Measurements from ENCODE around the gene C9orf72. TPM values are rescaled to one million over a fixed set of nuclear protein-coding genes. Genes with fewer than 3 reads are reported as not detected.

The C9orf72 gene
- total RNA-seq, 1 experiment from 2014 or later = 4.9 TPM

GRCh38 chr9:27560457-27560856 lies 12.8 kb downstream of the C9orf72 start:
- Histone ChIP-seq H3K36me3 (ENCODE audit: low read depth) (no peaks in the 10 kb centered on the region), H3F3A (ENCODE audit: insufficient read depth, low read depth) (no peaks in the 10 kb centered on the region), H3K4me2 (no peak overlapping the region), H3K79me2 (ENCODE audit: low read depth) (no peaks in the 10 kb centered on the region), H4K20me1 (ENCODE audit: insufficient read depth) (no peaks in the 10 kb centered on the region), H2AFZ (no peak overlapping the region), H3K4me1 (replicated peaks; ENCODE audit: insufficient read depth) (0 out of 2 replicates have a peak, but pooled peaks cover 6% of the 10 kb centered on the region), H3K27ac (no peak overlapping the region), H3K9me2 (ENCODE audit: insufficient read depth) (no peaks in the 10 kb centered on the region), H3K9me3 (ENCODE audit: insufficient read depth, low read depth) (no peaks in the 10 kb centered on the region), H3K27me3 (ENCODE audit: insufficient read depth, low read depth) (no peaks in the 10 kb centered on the region), H3K4me3 (no peak overlapping the region)
- no peak for DNase-seq
- no TSS peak for BruUV-seq (replicated peaks)
- ChIA-PET CTCF (no interaction called here), POLR2A (ENCODE audit: unreplicated experiment) (no interaction called here)
- no peak for TF ChIP-seq CTCF (conservative IDR thresholded peaks at IDR 0.05)
- TF ChIP-seq EZH2 (IDR thresholded peaks at IDR 0.05; ENCODE audit: low read depth) = no peak
- intact Hi-C loops (cut with micrococcal nuclease; ENCODE audit: unreplicated experiment) = no loop called here

- Histone ChIP-seq H3K4me2 (no peak overlapping the region), H3K27me3 (ENCODE audit: insufficient read depth, low read depth) (no peaks in the 10 kb centered on the region), H3K79me2 (ENCODE audit: low read depth) (no peaks in the 10 kb centered on the region), H4K20me1 (ENCODE audit: insufficient read depth) (no peaks in the 10 kb centered on the region), H3K9me2 (ENCODE audit: insufficient read depth) (no peaks in the 10 kb centered on the region), H3K36me3 (ENCODE audit: low read depth) (no peaks in the 10 kb centered on the region), H2AFZ (no peak overlapping the region), H3K9me3 (ENCODE audit: insufficient read depth, low read depth) (no peaks in the 10 kb centered on the region), H3K4me3 (no peak overlapping the region), H3F3A (ENCODE audit: insufficient read depth, low read depth) (no peaks in the 10 kb centered on the region), H3K27ac (no peak overlapping the region), H3K4me1 (replicated peaks; ENCODE audit: insufficient read depth) (0 out of 2 replicates have a peak, but pooled peaks cover 6% of the 10 kb centered on the region)
- ChIA-PET POLR2A (ENCODE audit: unreplicated experiment) (no interaction called here), CTCF (no interaction called here)
- TF ChIP-seq CTCF (conservative IDR thresholded peaks at IDR 0.05) (no peak), EZH2 (IDR thresholded peaks at IDR 0.05; ENCODE audit: low read depth) (no peak)
- BruUV-seq (replicated peaks) = no TSS peak
- intact Hi-C loops (cut with micrococcal nuclease; ENCODE audit: unreplicated experiment) = no loop called here
- DNase-seq = no peak
Measured at GRCh38 chr9:27558307-27558706, 15.0 kb downstream of the C9orf72 start.

GRCh38 chr9:27556470-27556869 lies 16.8 kb downstream of the C9orf72 start:
- BruUV-seq (replicated peaks) = no TSS peak
- intact Hi-C loops (cut with micrococcal nuclease; ENCODE audit: unreplicated experiment) = no loop called here
- H3F3A ChIP-seq (ENCODE audit: insufficient read depth, low read depth) = no peaks in the 10 kb centered on the region
- H3K27me3 ChIP-seq (ENCODE audit: insufficient read depth, low read depth) = no peaks in the 10 kb centered on the region
- no peak for DNase-seq
- no peaks in the 10 kb centered on the region for H3K9me2 ChIP-seq (ENCODE audit: insufficient read depth)
- no peaks in the 10 kb centered on the region for H4K20me1 ChIP-seq (ENCODE audit: insufficient read depth)
- H3K4me2 ChIP-seq = no peak overlapping the region
- H3K4me3 ChIP-seq = no peak overlapping the region
- H2AFZ ChIP-seq = no peak overlapping the region
- no peaks in the 10 kb centered on the region for H3K36me3 ChIP-seq (ENCODE audit: low read depth)
- H3K27ac ChIP-seq = no peak overlapping the region
- H3K9me3 ChIP-seq (ENCODE audit: insufficient read depth, low read depth) = no peaks in the 10 kb centered on the region
- CTCF ChIA-PET = no interaction called here
- no peaks in the 10 kb centered on the region for H3K79me2 ChIP-seq (ENCODE audit: low read depth)
- POLR2A ChIA-PET (ENCODE audit: unreplicated experiment) = no interaction called here
- TF ChIP-seq EZH2 (IDR thresholded peaks at IDR 0.05; ENCODE audit: low read depth) (no peak), CTCF (conservative IDR thresholded peaks at IDR 0.05) (no peak)
- H3K4me1 ChIP-seq (replicated peaks; ENCODE audit: insufficient read depth) = 0 out of 2 replicates have a peak, but pooled peaks cover under 1% of the 10 kb centered on the region
